ENCODE data around the gene MYO7A. TPM values are rescaled to one million over a fixed set of nuclear protein-coding genes. Genes with fewer than 3 reads are reported as not detected.

Gene MYO7A
- total and polyA plus RNA-seq, 2 experiments from 2014 or later, result 9.8 to 10.1 TPM

- DNase-seq (ENCODE audit: low spot score), result no peak
- TF ChIP-seq EZH2phosphoT487 (IDR thresholded peaks at IDR 0.05; ENCODE audit: low read depth, severe bottlenecking, unreplicated experiment), result no peak
- TF ChIP-seq CTCF (IDR thresholded peaks at IDR 0.05; ENCODE audit: poor library complexity), result no peak
- TF ChIP-seq EZH2 (IDR thresholded peaks at IDR 0.05; ENCODE audit: borderline replicate concordance), result no peak
- Histone ChIP-seq H4K20me1 (ENCODE audit: insufficient read depth, poor library complexity, severe bottlenecking) (no peaks in the 10 kb centered on the region), H3K9me3 (ENCODE audit: low read depth) (no peaks in the 10 kb centered on the region), H3K27ac (no peak overlapping the region), H3K4me2 (no peak overlapping the region), H2AFZ (no peak overlapping the region), H3K79me2 (no peaks in the 10 kb centered on the region), H3K27me3 (no peaks in the 10 kb centered on the region), H3K9me2 (replicated peaks; ENCODE audit: insufficient read depth) (no peaks in the 10 kb centered on the region), H3K4me1 (ENCODE audit: insufficient read depth) (peaks cover 12% of the 10 kb centered on the region), H3K4me3 (no peak overlapping the region), H3K36me3 (replicated peaks; ENCODE audit: insufficient read depth, low read depth) (no peaks in the 10 kb centered on the region)
- 88% methylated on average over 6 of the region's 6 CpGs for WGBS (ENCODE audit: low lambda C conversion rate, missing lambda C conversion rate)
These were observed 16.1 kb upstream of the MYO7A start for GRCh38 chr11:77111946-77112345.

- H3K79me2 ChIP-seq, result no peaks in the 10 kb centered on the region
- no peak overlapping the region for H3K4me2 ChIP-seq
- 94% methylated on average over 20 of the region's 20 CpGs for WGBS (ENCODE audit: low lambda C conversion rate, missing lambda C conversion rate)
- TF ChIP-seq CTCF (IDR thresholded peaks at IDR 0.05; ENCODE audit: poor library complexity), result no peak
- TF ChIP-seq EZH2 (IDR thresholded peaks at IDR 0.05; ENCODE audit: borderline replicate concordance), result no peak
- no peak for TF ChIP-seq EZH2phosphoT487 (IDR thresholded peaks at IDR 0.05; ENCODE audit: low read depth, severe bottlenecking, unreplicated experiment)
- no peaks in the 10 kb centered on the region for H3K9me2 ChIP-seq (replicated peaks; ENCODE audit: insufficient read depth)
- no peak overlapping the region for H3K4me3 ChIP-seq
- no peaks in the 10 kb centered on the region for H3K9me3 ChIP-seq (ENCODE audit: low read depth)
- no peak overlapping the region for H2AFZ ChIP-seq
- H3K27me3 ChIP-seq, result no peaks in the 10 kb centered on the region
- no peaks in the 10 kb centered on the region for H4K20me1 ChIP-seq (ENCODE audit: insufficient read depth, poor library complexity, severe bottlenecking)
- no peak overlapping the region for H3K27ac ChIP-seq
- peaks cover 7% of the 10 kb centered on the region for H3K4me1 ChIP-seq (ENCODE audit: insufficient read depth)
- no peak for DNase-seq (ENCODE audit: low spot score)
- no peaks in the 10 kb centered on the region for H3K36me3 ChIP-seq (replicated peaks; ENCODE audit: insufficient read depth, low read depth)
These were observed 15.2 kb upstream of the MYO7A start for GRCh38 chr11:77112641-77113381.

- peak; percentile 67 for DNase-seq (ENCODE audit: low spot score)
- Histone ChIP-seq H3K79me2 (no peaks in the 10 kb centered on the region), H3K27ac (no peak overlapping the region), H3K27me3 (no peaks in the 10 kb centered on the region), H3K36me3 (replicated peaks; ENCODE audit: insufficient read depth, low read depth) (no peaks in the 10 kb centered on the region), H3K4me2 (no peak overlapping the region), H2AFZ (no peak overlapping the region), H3K9me3 (ENCODE audit: low read depth) (no peaks in the 10 kb centered on the region), H4K20me1 (ENCODE audit: insufficient read depth, poor library complexity, severe bottlenecking) (no peaks in the 10 kb centered on the region), H3K4me1 (ENCODE audit: insufficient read depth) (no peaks in the 10 kb centered on the region), H3K4me3 (no peak overlapping the region), H3K9me2 (replicated peaks; ENCODE audit: insufficient read depth) (no peaks in the 10 kb centered on the region)
- WGBS (ENCODE audit: low lambda C conversion rate, missing lambda C conversion rate), result 68% methylated on average over 8 of the region's 8 CpGs
- peak; percentile 58 for TF ChIP-seq CTCF (IDR thresholded peaks at IDR 0.05; ENCODE audit: poor library complexity)
- no peak for TF ChIP-seq EZH2phosphoT487 (IDR thresholded peaks at IDR 0.05; ENCODE audit: low read depth, severe bottlenecking, unreplicated experiment)
These were observed 14.5 kb upstream of the MYO7A start for GRCh38 chr11:77113382-77114088.

Measured in hepatocyte (in vitro differentiated cells).